Astrocyte (in vitro differentiated cells and primary cell): ENCODE data around the gene RGS21. TPM values are rescaled to one million over a fixed set of nuclear protein-coding genes. Genes with fewer than 3 reads are reported as not detected.
"Not testable (repeated sequence)": the region's sequence is repeated elsewhere in the genome, so short reads cannot be mapped to it uniquely, and the experiment has no call there.

Experiments
- DNase-seq: peaks from one replicate; pipeline ENCODE4 v3.0.0-alpha.2; 2010; ENCODE audit warnings: low read depth
- FAIRE-seq: peaks from 2 replicates; lab custom pipeline; 2011; peaks lifted over from hg19 to GRCh38; lab: Jason Lieb, UNC
- H2AFZ ChIP-seq: 2 replicates; pipeline ENCODE4 v1.6.0; 2012; ENCODE audit warnings: low read depth, low read length, inconsistent platforms
- H3K27ac ChIP-seq: 2 replicates; pipeline ENCODE4 v1.5.1; 2011; ENCODE audit warnings: low read depth, low read length, inconsistent platforms
- H3K27me3 ChIP-seq: 2 replicates; pipeline ENCODE4 v1.6.0; 2011; ENCODE audit warnings: low read length, inconsistent platforms; ENCODE audit not compliant: insufficient read depth
- H3K36me3 ChIP-seq: 2 replicates; pipeline ENCODE4 v1.5.1; 2011; ENCODE audit warnings: low read length, inconsistent platforms; ENCODE audit not compliant: insufficient read depth
- H3K4me1 ChIP-seq: 2 replicates; pipeline ENCODE4 v1.5.1; 2011; ENCODE audit warnings: low read length, inconsistent platforms; ENCODE audit not compliant: insufficient read depth
- H3K4me2 ChIP-seq: 2 replicates; pipeline ENCODE4 v1.6.0; 2012; ENCODE audit warnings: low read length, inconsistent platforms
- H3K4me3 ChIP-seq: 2 replicates; pipeline ENCODE4 v1.5.1; 2011; ENCODE audit warnings: low read depth, mild to moderate bottlenecking, low read length, inconsistent platforms; ENCODE audit not compliant: insufficient read depth
- H3K79me2 ChIP-seq: 2 replicates; pipeline ENCODE4 v1.6.0; 2012; ENCODE audit warnings: mild to moderate bottlenecking, low read length, inconsistent platforms; ENCODE audit not compliant: insufficient read depth
- H3K9ac ChIP-seq: 2 replicates; pipeline ENCODE4 v1.6.0; 2012; ENCODE audit warnings: mild to moderate bottlenecking, low read length, inconsistent platforms
- H3K9me3 ChIP-seq: 2 replicates; pipeline ENCODE4 v1.5.1; 2012; ENCODE audit warnings: low read depth, mild to moderate bottlenecking, low read length, inconsistent platforms; ENCODE audit not compliant: insufficient read depth
- H4K20me1 ChIP-seq: 2 replicates; pipeline ENCODE4 v1.6.0; 2012; ENCODE audit warnings: low read length, inconsistent platforms; ENCODE audit not compliant: insufficient read depth
- H3K27ac Mint-ChIP-seq: one replicate; pipeline ENCODE4 v1.8.0; 2021; ENCODE audit warnings: mild to moderate bottlenecking, mixed read lengths; ENCODE audit not compliant: unreplicated experiment
- H3K27me3 Mint-ChIP-seq: one replicate; pipeline ENCODE4 v1.8.0; 2021; ENCODE audit warnings: low read depth, mixed read lengths; ENCODE audit not compliant: unreplicated experiment
- H3K36me3 Mint-ChIP-seq: one replicate; pipeline ENCODE4 v1.8.0; 2021; ENCODE audit warnings: low read depth, mixed read lengths; ENCODE audit not compliant: unreplicated experiment
- H3K4me1 Mint-ChIP-seq: one replicate; pipeline ENCODE4 v1.8.0; 2021; ENCODE audit warnings: low read depth, mixed read lengths; ENCODE audit not compliant: unreplicated experiment
- H3K4me3 Mint-ChIP-seq: one replicate; pipeline ENCODE4 v1.8.0; 2021; ENCODE audit warnings: mild to moderate bottlenecking, moderate library complexity, mixed read lengths; ENCODE audit not compliant: unreplicated experiment
- H3K9me3 Mint-ChIP-seq: one replicate; pipeline ENCODE4 v1.8.0; 2021; ENCODE audit warnings: mild to moderate bottlenecking, mixed read lengths; ENCODE audit not compliant: unreplicated experiment
- EZH2 ChIP-seq: IDR thresholded peaks from 2 replicates; pipeline ENCODE4 v1.6.1; 2012; ENCODE audit warnings: mild to moderate bottlenecking, low read length, inconsistent platforms; ENCODE audit not compliant: insufficient read depth
- total RNA-seq: library from RNA; stranded (reverse); gene quantifications from 2 replicates; pipeline ENCODE4 v1.2.1, GENCODE V29; 2021
- TF ChIP-seq, protein P1 (sequence below): IDR thresholded peaks from 2 replicates; pipeline ENCODE4 v1.5.1; 2011; ENCODE audit warnings: low read depth, mild to moderate bottlenecking, inconsistent platforms, low read length, moderate library complexity; ENCODE audit not compliant: insufficient read depth

Gene RGS21
- total RNA-seq, 1 donor from 2014 or later = not detected

DNA sequence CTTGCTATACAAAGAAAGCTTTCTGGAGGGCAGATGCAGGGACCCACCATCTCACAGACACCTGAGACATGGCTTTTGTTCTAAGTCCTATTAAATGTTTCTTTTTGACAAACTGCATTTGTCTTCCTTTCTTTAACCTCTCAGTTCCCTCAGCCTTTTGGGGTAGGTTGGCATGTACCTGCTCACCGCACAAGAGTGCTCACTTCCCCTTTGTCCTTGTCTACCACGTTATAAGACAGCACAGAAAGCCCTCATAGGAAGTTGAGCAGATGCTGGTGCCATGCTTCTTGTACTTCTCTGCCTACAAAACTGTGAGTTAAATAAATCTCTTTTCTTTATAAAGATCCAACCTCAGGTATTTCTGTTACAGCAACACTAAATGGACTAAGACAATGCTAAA is 31.9 kb upstream of the RGS21 start:
- Histone ChIP-seq H4K20me1 (no peaks in the 10 kb centered on the region), H2AFZ (no peak overlapping the region), H3K27me3 (no peaks in the 10 kb centered on the region), H3K27ac (no peak overlapping the region), H3K79me2 (no peaks in the 10 kb centered on the region), H3K9ac (no peak overlapping the region), H3K4me3 (no peak overlapping the region), H3K4me2 (no peak overlapping the region), H3K9me3 (no peaks in the 10 kb centered on the region), H3K36me3 (no peaks in the 10 kb centered on the region), H3K4me1 (no peaks in the 10 kb centered on the region)
- no peaks in the 10 kb centered on the region for H3K36me3 Mint-ChIP-seq
- no peak overlapping the region for H3K27ac Mint-ChIP-seq
- H3K9me3 Mint-ChIP-seq = peaks cover 21% of the 10 kb centered on the region
- no peak for DNase-seq
- no peaks in the 10 kb centered on the region for H3K27me3 Mint-ChIP-seq
- TF ChIP-seq, protein P1, sequence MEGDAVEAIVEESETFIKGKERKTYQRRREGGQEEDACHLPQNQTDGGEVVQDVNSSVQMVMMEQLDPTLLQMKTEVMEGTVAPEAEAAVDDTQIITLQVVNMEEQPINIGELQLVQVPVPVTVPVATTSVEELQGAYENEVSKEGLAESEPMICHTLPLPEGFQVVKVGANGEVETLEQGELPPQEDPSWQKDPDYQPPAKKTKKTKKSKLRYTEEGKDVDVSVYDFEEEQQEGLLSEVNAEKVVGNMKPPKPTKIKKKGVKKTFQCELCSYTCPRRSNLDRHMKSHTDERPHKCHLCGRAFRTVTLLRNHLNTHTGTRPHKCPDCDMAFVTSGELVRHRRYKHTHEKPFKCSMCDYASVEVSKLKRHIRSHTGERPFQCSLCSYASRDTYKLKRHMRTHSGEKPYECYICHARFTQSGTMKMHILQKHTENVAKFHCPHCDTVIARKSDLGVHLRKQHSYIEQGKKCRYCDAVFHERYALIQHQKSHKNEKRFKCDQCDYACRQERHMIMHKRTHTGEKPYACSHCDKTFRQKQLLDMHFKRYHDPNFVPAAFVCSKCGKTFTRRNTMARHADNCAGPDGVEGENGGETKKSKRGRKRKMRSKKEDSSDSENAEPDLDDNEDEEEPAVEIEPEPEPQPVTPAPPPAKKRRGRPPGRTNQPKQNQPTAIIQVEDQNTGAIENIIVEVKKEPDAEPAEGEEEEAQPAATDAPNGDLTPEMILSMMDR = no peak
- TF ChIP-seq EZH2 = no peak
- FAIRE-seq = no peak
- H3K4me3 Mint-ChIP-seq = no peak overlapping the region
- no peaks in the 10 kb centered on the region for H3K4me1 Mint-ChIP-seq

DNA sequence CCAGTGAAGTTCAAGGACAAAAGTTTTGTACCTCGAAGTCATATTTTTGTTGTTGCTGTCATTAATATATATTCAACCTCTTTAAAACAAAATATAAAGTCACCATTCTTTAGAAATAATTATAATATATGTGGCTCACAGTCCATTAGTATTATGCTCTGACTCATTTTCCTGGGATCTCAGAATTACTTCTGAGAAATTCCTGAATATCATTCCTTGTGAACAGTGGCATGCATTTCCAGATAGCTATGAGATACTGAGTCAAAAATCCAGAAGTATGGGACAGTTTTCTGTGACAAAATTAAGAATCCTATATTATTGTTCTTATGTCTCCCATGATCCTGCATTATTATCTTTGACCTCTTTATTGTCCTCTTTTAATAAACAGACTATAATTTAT is 13.8 kb upstream of the RGS21 start:
- Mint-ChIP-seq H3K27me3 (no peaks in the 10 kb centered on the region), H3K9me3 (peaks cover 3% of the 10 kb centered on the region), H3K27ac (no peak overlapping the region), H3K4me1 (no peaks in the 10 kb centered on the region), H3K36me3 (no peaks in the 10 kb centered on the region), H3K4me3 (no peak overlapping the region)
- Histone ChIP-seq H3K4me3 (no peak overlapping the region), H3K27me3 (no peaks in the 10 kb centered on the region), H3K4me2 (no peak overlapping the region), H3K4me1 (no peaks in the 10 kb centered on the region), H3K36me3 (no peaks in the 10 kb centered on the region), H2AFZ (no peak overlapping the region), H3K27ac (no peak overlapping the region), H3K79me2 (no peaks in the 10 kb centered on the region), H4K20me1 (no peaks in the 10 kb centered on the region), H3K9me3 (no peaks in the 10 kb centered on the region), H3K9ac (no peak overlapping the region)
- TF ChIP-seq, protein P1 = no peak
- no peak for TF ChIP-seq EZH2
- FAIRE-seq (no peak), DNase-seq (peak; percentile 9)

DNA sequence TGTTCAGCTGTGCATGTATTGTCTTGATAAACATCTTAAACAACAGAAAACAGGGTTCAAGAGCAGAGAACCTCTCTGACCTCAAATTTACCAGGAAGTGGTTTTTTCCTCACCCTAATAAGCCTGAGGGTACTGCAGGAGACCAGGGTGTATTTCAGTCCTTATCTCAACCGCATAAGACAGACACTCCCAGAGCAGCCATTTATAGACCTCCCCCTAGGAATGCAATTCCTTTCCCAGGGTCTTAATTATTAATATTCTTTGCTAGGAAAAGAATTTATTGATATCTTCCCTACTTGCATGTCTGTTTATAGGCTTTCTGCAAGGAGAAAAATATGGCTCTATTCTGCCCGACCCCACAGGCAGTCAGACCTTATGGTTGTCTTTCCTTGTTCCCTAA is 8.5 kb upstream of the RGS21 start:
- H3K36me3 Mint-ChIP-seq, H2AFZ ChIP-seq, H3K27me3 Mint-ChIP-seq, H3K4me1 ChIP-seq, FAIRE-seq, H3K27ac ChIP-seq, H3K9ac ChIP-seq, H3K4me1 Mint-ChIP-seq, DNase-seq, H3K4me3 Mint-ChIP-seq, H3K4me2 ChIP-seq, H3K9me3 ChIP-seq, H4K20me1 ChIP-seq, H3K36me3 ChIP-seq, H3K79me2 ChIP-seq, H3K4me3 ChIP-seq, H3K27me3 ChIP-seq, H3K9me3 Mint-ChIP-seq, H3K27ac Mint-ChIP-seq: not testable (repeated sequence)
